Measurements from ENCODE around the gene PTPRK. TPM values are rescaled to one million over a fixed set of nuclear protein-coding genes. Genes with fewer than 3 reads are reported as not detected.

Gene PTPRK
- total and polyA plus RNA-seq, 9 of the 15 experiments (the other 6 are each of a cell fraction or from before 2014, with no cell fraction given) = 0.04 to 0.51 TPM; not detected in 7

DNA sequence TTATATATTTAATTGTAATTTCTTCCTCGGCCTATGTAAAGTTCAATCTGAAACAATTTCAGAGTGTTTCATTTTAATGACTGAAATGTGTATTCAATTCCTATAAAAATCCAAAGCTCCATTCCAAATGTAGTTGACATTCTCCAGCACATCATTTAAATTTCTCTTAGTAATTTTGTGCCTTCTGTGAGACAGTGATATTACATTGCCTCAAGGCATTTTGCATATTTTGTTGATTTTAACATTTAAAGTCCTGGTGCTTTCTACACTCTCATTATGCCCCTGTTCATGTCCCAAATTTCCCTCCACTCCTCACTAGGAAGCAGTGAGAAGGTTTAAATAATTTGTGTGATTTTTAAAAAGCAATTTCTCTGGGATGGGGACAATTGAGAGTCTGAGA is 585.4 kb downstream of the PTPRK start (continued):
- TF ChIP-seq TRIM24 (IDR thresholded peaks at IDR 0.05) = no peak
- no peak for TF ChIP-seq PML (IDR thresholded peaks at IDR 0.05; ENCODE audit: low read length)

DNA sequence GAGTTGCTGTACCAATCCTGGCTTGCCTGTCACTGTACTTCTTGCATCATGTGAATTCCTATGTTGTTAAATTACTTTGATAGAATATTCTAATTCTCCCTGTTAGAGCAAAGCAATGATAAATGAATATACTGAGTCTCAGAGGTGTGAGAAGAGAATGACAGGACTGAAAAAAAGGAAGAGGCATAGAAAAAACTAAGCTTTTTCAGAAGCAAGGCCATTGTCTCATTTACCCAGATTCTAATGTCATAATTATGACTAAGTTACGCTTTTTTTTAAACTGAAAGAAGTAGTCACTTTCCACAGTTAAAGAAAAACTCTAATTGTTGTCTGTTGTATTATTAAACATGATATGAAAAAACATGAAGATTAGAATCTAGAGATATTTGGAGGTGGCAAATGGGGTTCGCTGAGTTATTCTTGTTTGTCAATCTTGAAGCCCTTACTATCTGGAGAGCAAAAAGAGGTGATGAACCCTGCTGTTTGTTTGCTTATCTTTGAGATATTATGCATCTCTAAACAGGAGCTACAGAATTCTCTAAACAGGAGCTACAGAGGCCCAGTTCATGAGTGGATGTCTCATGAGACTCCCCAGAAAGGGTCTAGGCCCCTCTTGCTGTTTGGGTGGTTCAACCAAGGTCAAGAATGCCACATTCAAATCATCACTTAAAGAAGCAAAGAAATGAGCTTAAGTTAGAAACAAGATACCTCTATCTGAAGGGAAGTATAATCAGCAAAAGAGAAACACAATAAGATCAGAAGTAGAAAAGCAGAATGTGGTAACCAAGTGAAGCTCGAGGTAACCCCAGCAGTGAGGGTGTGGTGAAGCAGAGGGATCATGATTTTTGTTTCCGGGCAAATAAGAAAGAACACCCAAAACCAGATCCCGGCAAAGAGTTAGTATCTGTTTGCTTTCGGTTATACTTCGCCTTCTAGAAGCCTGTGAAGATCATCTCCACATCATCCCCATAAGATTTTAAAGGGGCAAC is 586.3 kb downstream of the PTPRK start:
- no peaks in the 10 kb centered on the region for H3K4me1 ChIP-seq (replicated peaks in 1 of 2; ENCODE audit: control insufficient read depth in 2 of 2, insufficient read depth in 2 of 2, low read length in 2 of 2)
- POLR2A ChIA-PET = no interaction called here
- no peak overlapping the region for H3K27ac ChIP-seq (ENCODE audit: extremely low read depth, low read depth, low read length)
- H2AFZ ChIP-seq (ENCODE audit: low read depth, low read length) = no peak overlapping the region
- H3K79me2 ChIP-seq (ENCODE audit: control insufficient read depth, insufficient read depth, low read length) = no peaks in the 10 kb centered on the region
- H3K27me3 ChIP-seq (ENCODE audit: control insufficient read depth in 2 of 2, insufficient read depth in 2 of 2, low read length in 2 of 2) = no peaks in the 10 kb centered on the region
- no peaks in the 10 kb centered on the region for H3K36me3 ChIP-seq (ENCODE audit: control insufficient read depth, insufficient read depth, low read length)
- in situ Hi-C loops (cut with MboI) (no loop called here), intact Hi-C loops (cut with micrococcal nuclease) (no loop called here)
- ATAC-seq = no peak
- no peaks in the 10 kb centered on the region for H3K9me1 ChIP-seq (ENCODE audit: control insufficient read depth, insufficient read depth, low read length)
- no peak overlapping the region for H3K9ac ChIP-seq (ENCODE audit: insufficient read depth in 1 of 2, low read depth in 2 of 2, low read length in 2 of 2)
- WGBS (ENCODE audit: insufficient coverage, low coverage, missing lambda C conversion rate) = 3% methylated on average over 7 of the region's 7 CpGs
- no peaks in the 10 kb centered on the region for H4K20me1 ChIP-seq (replicated peaks; ENCODE audit: control insufficient read depth, insufficient read depth, low read length)
- BruUV-seq (replicated peaks) = no TSS peak
- no peak for FAIRE-seq
- no peak for DNase-seq (ENCODE audit: extremely low read depth in 1 of 4, low spot score in 3 of 4)
- H3K4me3 ChIP-seq = no peak overlapping the region
- H3K9me3 ChIP-seq (replicated peaks; ENCODE audit: control insufficient read depth, insufficient read depth, low read depth, low read length) = no peaks in the 10 kb centered on the region; the same call in 1 of the 2 replicates
- CTCF ChIA-PET (ENCODE audit: low intra/inter-chr PET ratio) = no interaction called here
- H3K4me2 ChIP-seq (ENCODE audit: insufficient read depth, low read length) = no peak overlapping the region
- TF ChIP-seq, protein P1, sequence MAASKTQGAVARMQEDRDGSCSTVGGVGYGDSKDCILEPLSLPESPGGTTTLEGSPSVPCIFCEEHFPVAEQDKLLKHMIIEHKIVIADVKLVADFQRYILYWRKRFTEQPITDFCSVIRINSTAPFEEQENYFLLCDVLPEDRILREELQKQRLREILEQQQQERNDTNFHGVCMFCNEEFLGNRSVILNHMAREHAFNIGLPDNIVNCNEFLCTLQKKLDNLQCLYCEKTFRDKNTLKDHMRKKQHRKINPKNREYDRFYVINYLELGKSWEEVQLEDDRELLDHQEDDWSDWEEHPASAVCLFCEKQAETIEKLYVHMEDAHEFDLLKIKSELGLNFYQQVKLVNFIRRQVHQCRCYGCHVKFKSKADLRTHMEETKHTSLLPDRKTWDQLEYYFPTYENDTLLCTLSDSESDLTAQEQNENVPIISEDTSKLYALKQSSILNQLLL (CRISPR knock-in tag; IDR thresholded peaks at IDR 0.05; ENCODE audit: borderline replicate concordance) = no peak
- TF ChIP-seq CEBPG (CRISPR knock-in tag; IDR thresholded peaks at IDR 0.05) (no peak), CEBPG (tag; conservative IDR thresholded peaks at IDR 0.05 in 1 of 2, IDR thresholded peaks at IDR 0.05 in 1 of 2) (no peak), MTF1 (CRISPR knock-in tag; IDR thresholded peaks at IDR 0.05; ENCODE audit: borderline replicate concordance) (no peak), HMG20B (CRISPR knock-in tag; IDR thresholded peaks at IDR 0.05) (no peak), PHB2 (IDR thresholded peaks at IDR 0.05; ENCODE audit: low read depth) (no peak), TAF9B (IDR thresholded peaks at IDR 0.05; ENCODE audit: partially characterized antibody) (no peak), TAF7 (tag; IDR thresholded peaks at IDR 0.05) (no peak), SP1 (CRISPR knock-in tag; IDR thresholded peaks at IDR 0.05) (no peak), ZNF311 (CRISPR knock-in tag; IDR thresholded peaks at IDR 0.05) (no peak)
- TF ChIP-seq, protein P2, sequence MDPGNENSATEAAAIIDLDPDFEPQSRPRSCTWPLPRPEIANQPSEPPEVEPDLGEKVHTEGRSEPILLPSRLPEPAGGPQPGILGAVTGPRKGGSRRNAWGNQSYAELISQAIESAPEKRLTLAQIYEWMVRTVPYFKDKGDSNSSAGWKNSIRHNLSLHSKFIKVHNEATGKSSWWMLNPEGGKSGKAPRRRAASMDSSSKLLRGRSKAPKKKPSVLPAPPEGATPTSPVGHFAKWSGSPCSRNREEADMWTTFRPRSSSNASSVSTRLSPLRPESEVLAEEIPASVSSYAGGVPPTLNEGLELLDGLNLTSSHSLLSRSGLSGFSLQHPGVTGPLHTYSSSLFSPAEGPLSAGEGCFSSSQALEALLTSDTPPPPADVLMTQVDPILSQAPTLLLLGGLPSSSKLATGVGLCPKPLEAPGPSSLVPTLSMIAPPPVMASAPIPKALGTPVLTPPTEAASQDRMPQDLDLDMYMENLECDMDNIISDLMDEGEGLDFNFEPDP (CRISPR knock-in tag; IDR thresholded peaks at IDR 0.05) = no peak
- TF ChIP-seq, protein P3, sequence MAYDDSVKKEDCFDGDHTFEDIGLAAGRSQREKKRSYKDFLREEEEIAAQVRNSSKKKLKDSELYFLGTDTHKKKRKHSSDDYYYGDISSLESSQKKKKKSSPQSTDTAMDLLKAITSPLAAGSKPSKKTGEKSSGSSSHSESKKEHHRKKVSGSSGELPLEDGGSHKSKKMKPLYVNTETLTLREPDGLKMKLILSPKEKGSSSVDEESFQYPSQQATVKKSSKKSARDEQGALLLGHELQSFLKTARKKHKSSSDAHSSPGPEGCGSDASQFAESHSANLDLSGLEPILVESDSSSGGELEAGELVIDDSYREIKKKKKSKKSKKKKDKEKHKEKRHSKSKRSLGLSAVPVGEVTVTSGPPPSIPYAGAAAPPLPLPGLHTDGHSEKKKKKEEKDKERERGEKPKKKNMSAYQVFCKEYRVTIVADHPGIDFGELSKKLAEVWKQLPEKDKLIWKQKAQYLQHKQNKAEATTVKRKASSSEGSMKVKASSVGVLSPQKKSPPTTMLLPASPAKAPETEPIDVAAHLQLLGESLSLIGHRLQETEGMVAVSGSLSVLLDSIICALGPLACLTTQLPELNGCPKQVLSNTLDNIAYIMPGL (CRISPR knock-in tag; IDR thresholded peaks at IDR 0.05) = no peak

Measured in K562 (cell line).